ENCODE data around the gene BBS1.

DNA sequence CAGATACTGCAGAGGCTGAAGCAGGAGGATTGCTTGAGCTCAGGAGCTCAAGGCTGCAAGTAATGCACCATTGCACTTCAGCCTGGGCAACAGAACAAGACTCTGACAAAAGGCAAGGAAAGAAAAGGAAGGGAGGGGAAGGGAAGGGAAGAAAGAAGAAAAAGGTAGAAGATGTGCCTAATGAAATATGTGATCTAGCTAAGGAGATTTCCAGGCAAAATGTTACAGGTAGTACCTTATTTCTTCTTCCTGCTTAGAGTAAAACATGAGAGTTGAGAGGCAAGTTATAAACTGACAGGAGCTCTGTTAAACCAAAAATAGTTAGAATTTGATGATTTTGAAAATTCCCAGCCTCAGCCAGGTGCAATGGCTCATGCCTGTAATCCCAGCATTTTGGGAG is 48.4 kb upstream of the BBS1 start:
- TF ChIP-seq CTCF (IDR thresholded peaks at IDR 0.05; ENCODE audit: insufficient read depth, low read depth, low read length) = no peak
- TF ChIP-seq EZH2 (IDR thresholded peaks at IDR 0.05; ENCODE audit: insufficient read depth, low read length) = no peak

All from astrocyte (in vitro differentiated cells and primary cell).